ENCODE measurements around the gene PRPF6. TPM values are rescaled to one million over a fixed set of nuclear protein-coding genes. Genes with fewer than 3 reads are reported as not detected.

PRPF6 gene
- polyA plus RNA-seq, 3 donors, result 29.1 to 47.7 (median 34.5) TPM

DNA sequence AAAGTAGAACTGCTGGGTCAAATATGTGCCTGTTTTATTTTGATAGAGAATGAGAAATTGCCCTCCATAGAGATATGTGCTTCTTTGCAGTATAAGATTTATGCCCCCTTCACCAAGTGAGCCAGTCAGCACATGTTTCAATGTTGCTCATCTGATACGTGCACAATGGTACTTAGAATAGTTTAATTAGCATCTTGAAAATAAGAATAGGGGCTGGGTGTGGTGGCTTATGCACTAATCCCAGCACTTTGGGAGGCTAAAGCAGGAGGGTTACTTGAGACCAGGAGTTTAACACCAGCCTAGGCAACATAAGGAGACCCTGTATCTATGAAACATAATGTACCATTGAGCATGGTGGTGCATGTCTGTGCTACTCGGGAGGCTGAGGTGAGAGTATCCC is 34.7 kb downstream of the PRPF6 start:
- no peak overlapping the region for H3K4me3 Mint-ChIP-seq
- H3K36me3 ChIP-seq (replicated peaks in 1 of 2; ENCODE audit: control insufficient read depth in 1 of 2, insufficient read depth in 2 of 2, low read length in 2 of 2), result peaks cover 66 to 85% of the 10 kb centered on the region in 2 donors
- H4K20me1 ChIP-seq (ENCODE audit: insufficient read depth, low read length), result peaks cover 8% of the 10 kb centered on the region
- peaks cover 61 to 83% of the 10 kb centered on the region in 2 donors for H3K36me3 Mint-ChIP-seq
- intact Hi-C loops (cut with micrococcal nuclease), result no loop called here
- no peaks in the 10 kb centered on the region for H3K4me1 ChIP-seq (ENCODE audit: control insufficient read depth in 1 of 2, insufficient read depth in 2 of 2, low read length in 2 of 2)
- H3K27me3 Mint-ChIP-seq (ENCODE audit: low read depth in 3 of 3), result no peaks in the 10 kb centered on the region
- peaks cover 0 to 4% (median 0%) of the 10 kb centered on the region in 7 donors for H3K9me3 Mint-ChIP-seq
- no peaks in the 10 kb centered on the region for H3K79me2 ChIP-seq (ENCODE audit: insufficient read depth, low read length)
- no peak overlapping the region for H3K4me3 ChIP-seq (replicated peaks in 1 of 3; ENCODE audit: low read depth in 2 of 3, low read length in 3 of 3)
- no peaks in the 10 kb centered on the region for H3K9me3 ChIP-seq (replicated peaks in 1 of 2; ENCODE audit: control insufficient read depth in 1 of 2, insufficient read depth in 1 of 2, low read length in 2 of 2)
- H3K9ac ChIP-seq (ENCODE audit: insufficient read depth, low read length, poor library complexity, severe bottlenecking), result no peak overlapping the region
- 100% methylated on average over 1 of the region's 2 CpGs for WGBS (ENCODE audit: insufficient coverage)
- no peak overlapping the region for H3K4me2 ChIP-seq (replicated peaks; ENCODE audit: extremely low read depth, low read length, poor library complexity, severe bottlenecking)
- TF ChIP-seq, protein P1, sequence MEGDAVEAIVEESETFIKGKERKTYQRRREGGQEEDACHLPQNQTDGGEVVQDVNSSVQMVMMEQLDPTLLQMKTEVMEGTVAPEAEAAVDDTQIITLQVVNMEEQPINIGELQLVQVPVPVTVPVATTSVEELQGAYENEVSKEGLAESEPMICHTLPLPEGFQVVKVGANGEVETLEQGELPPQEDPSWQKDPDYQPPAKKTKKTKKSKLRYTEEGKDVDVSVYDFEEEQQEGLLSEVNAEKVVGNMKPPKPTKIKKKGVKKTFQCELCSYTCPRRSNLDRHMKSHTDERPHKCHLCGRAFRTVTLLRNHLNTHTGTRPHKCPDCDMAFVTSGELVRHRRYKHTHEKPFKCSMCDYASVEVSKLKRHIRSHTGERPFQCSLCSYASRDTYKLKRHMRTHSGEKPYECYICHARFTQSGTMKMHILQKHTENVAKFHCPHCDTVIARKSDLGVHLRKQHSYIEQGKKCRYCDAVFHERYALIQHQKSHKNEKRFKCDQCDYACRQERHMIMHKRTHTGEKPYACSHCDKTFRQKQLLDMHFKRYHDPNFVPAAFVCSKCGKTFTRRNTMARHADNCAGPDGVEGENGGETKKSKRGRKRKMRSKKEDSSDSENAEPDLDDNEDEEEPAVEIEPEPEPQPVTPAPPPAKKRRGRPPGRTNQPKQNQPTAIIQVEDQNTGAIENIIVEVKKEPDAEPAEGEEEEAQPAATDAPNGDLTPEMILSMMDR (IDR thresholded peaks at IDR 0.05), result no peak
- DNase-seq, result no peak
- peaks cover 7% of the 10 kb centered on the region for H3K4me1 Mint-ChIP-seq
- H3K27ac Mint-ChIP-seq, result no peak overlapping the region
- H2AFZ ChIP-seq (ENCODE audit: insufficient read depth, low read depth, low read length, poor library complexity, severe bottlenecking), result no peak overlapping the region
- H3K27ac ChIP-seq (ENCODE audit: low read depth in 1 of 2, low read length in 2 of 2), result no peak overlapping the region
- H3K27me3 ChIP-seq (ENCODE audit: control insufficient read depth in 2 of 2, insufficient read depth in 2 of 2, low read length in 2 of 2), result no peaks in the 10 kb centered on the region

DNA sequence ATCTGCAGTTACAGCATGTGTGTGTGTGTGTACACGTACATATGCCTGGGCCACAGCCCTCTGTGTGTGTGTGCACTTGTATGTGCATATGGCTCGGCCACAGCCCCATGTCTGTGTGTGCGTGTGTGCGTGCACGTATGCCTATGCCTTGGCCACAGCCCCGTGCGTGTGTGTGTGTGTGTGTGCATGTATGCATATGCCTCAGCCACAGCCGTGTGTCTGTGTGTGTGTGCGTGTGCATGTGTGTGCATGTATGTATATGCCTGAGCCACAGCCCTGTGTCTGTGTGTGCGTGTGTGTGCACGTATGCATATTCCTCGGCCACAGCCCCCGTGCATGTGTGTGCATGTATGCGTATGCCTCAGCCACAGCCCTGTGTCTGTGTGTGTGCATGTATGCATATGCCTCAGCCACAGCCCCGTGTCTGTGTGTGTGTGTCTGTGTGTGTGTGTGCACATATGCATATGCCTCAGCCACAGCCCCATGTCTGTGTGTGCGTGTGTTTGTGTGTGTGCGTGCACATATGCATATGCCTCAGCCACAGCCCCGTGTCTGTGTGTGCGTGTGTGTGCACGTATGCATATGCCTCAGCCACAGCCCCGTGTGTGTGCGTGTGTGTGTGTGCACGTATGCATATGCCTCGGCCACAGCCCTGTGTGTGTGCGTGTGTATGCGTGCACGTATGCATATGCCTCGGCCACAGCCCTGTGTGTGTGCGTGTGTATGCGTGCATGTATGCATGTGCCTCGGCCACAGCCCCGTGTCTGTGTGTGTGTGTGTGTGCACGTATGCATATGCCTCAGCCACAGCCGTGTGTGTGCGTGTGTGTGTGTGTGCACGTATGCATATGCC is 40.4 kb downstream of the PRPF6 start:
- intact Hi-C loops (cut with micrococcal nuclease), result no loop called here
- H4K20me1 ChIP-seq (ENCODE audit: insufficient read depth, low read length), result peaks cover 17% of the 10 kb centered on the region
- H3K9me3 ChIP-seq (replicated peaks in 1 of 2; ENCODE audit: control insufficient read depth in 1 of 2, insufficient read depth in 1 of 2, low read length in 2 of 2), result no peaks in the 10 kb centered on the region
- no peak overlapping the region for H2AFZ ChIP-seq (ENCODE audit: insufficient read depth, low read depth, low read length, poor library complexity, severe bottlenecking)
- H3K79me2 ChIP-seq (ENCODE audit: insufficient read depth, low read length), result no peaks in the 10 kb centered on the region
- TF ChIP-seq, protein P1 (IDR thresholded peaks at IDR 0.05), result no peak
- no peak overlapping the region for H3K4me2 ChIP-seq (replicated peaks; ENCODE audit: extremely low read depth, low read length, poor library complexity, severe bottlenecking)
- no peak for DNase-seq
- H3K4me3 ChIP-seq (replicated peaks in 1 of 3; ENCODE audit: low read depth in 2 of 3, low read length in 3 of 3), result no peak overlapping the region
- H3K9ac ChIP-seq (ENCODE audit: insufficient read depth, low read length, poor library complexity, severe bottlenecking), result no peak overlapping the region
- WGBS (ENCODE audit: insufficient coverage), result 98% methylated on average over 36 of the region's 36 CpGs
- H3K27me3 Mint-ChIP-seq (ENCODE audit: low read depth in 3 of 3), result no peaks in the 10 kb centered on the region
- H3K36me3 Mint-ChIP-seq, result peaks cover 77 to 96% of the 10 kb centered on the region in 2 donors
- no peak overlapping the region for H3K27ac ChIP-seq (ENCODE audit: low read depth in 1 of 2, low read length in 2 of 2)
- H3K27me3 ChIP-seq (ENCODE audit: control insufficient read depth in 2 of 2, insufficient read depth in 2 of 2, low read length in 2 of 2), result no peaks in the 10 kb centered on the region
- peaks cover 0 to 3% (median 0%) of the 10 kb centered on the region in 7 donors for H3K9me3 Mint-ChIP-seq
- peaks cover 74 to 95% of the 10 kb centered on the region in 2 donors for H3K36me3 ChIP-seq (replicated peaks in 1 of 2; ENCODE audit: control insufficient read depth in 1 of 2, insufficient read depth in 2 of 2, low read length in 2 of 2)
- no peak overlapping the region for H3K27ac Mint-ChIP-seq
- no peaks in the 10 kb centered on the region for H3K4me1 ChIP-seq (ENCODE audit: control insufficient read depth in 1 of 2, insufficient read depth in 2 of 2, low read length in 2 of 2)
- H3K4me1 Mint-ChIP-seq, result peaks cover 5% of the 10 kb centered on the region
- no peak overlapping the region for H3K4me3 Mint-ChIP-seq

Data from CD14-positive monocyte (primary cell).